HG03439 (cell line): ENCODE measurements around the gene KRTAP3-3.

Experiments used
- ATAC-seq: cut with Tn5 transposase; IDR thresholded peaks from one replicate; pipeline ENCODE4 v1.9.1; 2021; ENCODE audit warnings: mild to moderate bottlenecking, moderate library complexity; ENCODE audit not compliant: unreplicated experiment

The KRTAP3-3 gene

DNA sequence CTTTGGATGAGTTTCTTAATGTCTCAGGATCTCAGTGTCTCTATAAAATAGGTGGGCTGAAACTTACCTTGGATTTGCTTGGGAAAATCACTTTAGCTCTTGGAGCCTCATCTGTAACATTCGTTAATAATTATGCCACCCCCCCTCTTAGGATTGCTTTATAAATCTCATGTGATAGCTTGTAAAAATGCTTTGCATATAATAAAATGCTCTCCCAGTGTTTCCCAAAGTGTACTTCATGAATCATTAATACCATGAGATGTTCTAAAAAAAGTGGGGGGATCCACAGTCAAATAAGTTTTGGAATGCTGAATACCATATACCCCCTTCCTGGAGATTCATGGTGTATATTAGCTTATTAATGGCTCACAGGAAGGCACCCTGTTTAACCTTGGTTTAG is 32.4 kb downstream of the KRTAP3-3 start:
- ATAC-seq: no peak

- ATAC-seq: no peak
These were observed 33.8 kb downstream of the KRTAP3-3 start for GRCh38 chr17:40960144-40960543.

DNA sequence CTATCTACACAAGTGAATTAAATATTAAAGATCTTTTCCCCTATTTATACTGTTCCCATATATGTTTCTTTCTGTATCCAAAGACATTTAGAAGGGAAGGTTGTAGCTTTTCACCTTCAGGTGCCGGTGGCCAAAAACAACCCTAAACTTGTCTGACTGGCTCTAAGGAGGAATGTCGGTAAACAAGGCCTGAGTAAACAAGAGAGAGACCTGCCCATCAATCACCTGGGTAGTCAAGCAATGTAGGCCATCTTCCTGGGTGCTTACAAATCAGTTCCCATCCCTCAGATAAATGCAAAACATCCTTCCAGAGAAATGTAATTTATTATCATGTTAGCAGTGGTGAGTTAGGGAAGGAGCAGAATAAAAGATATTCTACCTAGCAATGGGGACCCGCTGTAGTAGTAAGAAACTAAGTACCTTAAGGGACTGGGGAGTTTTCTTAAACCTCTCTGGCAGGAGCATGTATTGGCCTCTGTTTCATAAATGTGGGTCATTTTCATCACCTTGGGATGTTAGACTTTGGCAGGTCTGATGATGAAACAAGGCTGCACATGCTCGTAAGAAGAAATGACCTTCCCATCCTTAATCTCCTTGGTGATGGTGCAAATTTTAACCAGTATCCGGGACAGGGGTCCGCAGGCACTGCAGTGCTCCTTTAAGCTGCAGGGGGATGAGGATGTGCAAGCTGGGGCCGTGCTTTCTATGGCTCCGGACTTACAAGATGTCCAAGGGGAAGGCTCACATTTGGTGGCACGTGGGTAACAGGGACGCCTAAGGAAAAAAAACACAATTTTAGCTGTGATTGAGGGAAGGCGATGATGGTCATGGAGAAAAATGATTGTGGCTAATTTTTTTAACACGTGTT is 35.6 kb downstream of the KRTAP3-3 start:
- ATAC-seq: no peak

GRCh38 chr17:40956401-40957254 is 37.3 kb downstream of the KRTAP3-3 start:
- ATAC-seq: no peak

- no peak for ATAC-seq
These were observed 40.1 kb downstream of the KRTAP3-3 start for GRCh38 chr17:40953881-40954280.

- no peak for ATAC-seq
These were observed 41.3 kb downstream of the KRTAP3-3 start for GRCh38 chr17:40952661-40953060.

DNA sequence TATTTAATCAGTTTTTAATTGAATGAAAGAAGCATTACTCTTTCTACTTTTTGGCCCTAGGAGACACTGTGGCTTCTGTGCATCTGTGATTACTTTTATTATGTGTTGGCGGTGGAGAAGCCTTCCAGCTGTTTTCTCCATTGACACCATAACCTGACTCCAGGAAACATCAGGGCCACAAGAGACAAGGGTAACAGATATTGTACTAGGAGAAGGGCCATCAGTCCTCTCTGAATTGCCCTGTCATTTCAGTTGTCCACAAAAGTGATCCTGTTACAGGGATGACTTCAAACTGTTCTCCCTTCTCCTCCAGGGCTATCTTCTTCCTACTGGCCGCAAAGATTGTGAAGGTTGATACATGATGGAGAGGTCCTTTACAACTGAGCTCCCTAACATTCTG is 41.8 kb downstream of the KRTAP3-3 start:
- no peak for ATAC-seq

GRCh38 chr17:40951011-40951622 is 42.8 kb downstream of the KRTAP3-3 start:
- no peak for ATAC-seq

- no peak for ATAC-seq
These were observed 43.8 kb downstream of the KRTAP3-3 start for GRCh38 chr17:40950176-40950575.

GRCh38 chr17:40949418-40949817 is 44.5 kb downstream of the KRTAP3-3 start:
- no peak for ATAC-seq

GRCh38 chr17:40947929-40948328 is 46.0 kb downstream of the KRTAP3-3 start:
- no peak for ATAC-seq

GRCh38 chr17:40945414-40945813 is 48.5 kb downstream of the KRTAP3-3 start:
- ATAC-seq: no peak

DNA sequence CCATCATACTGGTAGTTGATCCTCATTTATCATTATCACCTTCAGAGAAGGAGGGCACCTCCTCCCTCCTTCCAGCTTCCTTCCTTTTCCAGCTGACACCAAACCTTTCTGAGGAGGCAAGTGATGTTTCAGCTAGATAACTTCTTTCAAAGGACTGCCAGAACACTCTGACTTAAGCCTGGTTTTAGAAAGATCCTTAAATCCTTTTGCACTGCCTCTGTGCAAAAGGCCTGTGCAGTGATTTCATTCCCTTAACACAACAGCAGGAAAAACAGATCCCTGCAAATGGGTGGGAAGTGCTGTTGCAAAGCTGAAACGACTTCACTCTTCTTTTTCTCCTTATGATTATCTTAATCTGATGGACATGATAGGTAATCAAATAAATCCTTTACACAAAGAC is 49.4 kb downstream of the KRTAP3-3 start:
- no peak for ATAC-seq
